SK-N-MC (cell line): ENCODE results near the gene GPC5.

Experiments used
- EZH2 ChIP-seq: fragments of 200-600 bp; sonication (generic); IDR thresholded peaks from one replicate; pipeline ENCODE4 v1.6.1; 2017; ENCODE audit warnings: antibody characterized with exemption
- FOXP2 ChIP-seq: optimal IDR thresholded peaks from 2 replicates; pipeline ENCODE3; 2011; ENCODE audit warnings: mild to moderate bottlenecking, moderate library complexity; ENCODE audit not compliant: insufficient read depth; ENCODE audit errors: extremely low read length, control extremely low read depth
- POLR2AphosphoS5 ChIP-seq: IDR thresholded peaks from 2 replicates; pipeline ENCODE4 v1.6.1; 2012; ENCODE audit warnings: mild to moderate bottlenecking, low read depth, low read length, borderline replicate concordance

DNA sequence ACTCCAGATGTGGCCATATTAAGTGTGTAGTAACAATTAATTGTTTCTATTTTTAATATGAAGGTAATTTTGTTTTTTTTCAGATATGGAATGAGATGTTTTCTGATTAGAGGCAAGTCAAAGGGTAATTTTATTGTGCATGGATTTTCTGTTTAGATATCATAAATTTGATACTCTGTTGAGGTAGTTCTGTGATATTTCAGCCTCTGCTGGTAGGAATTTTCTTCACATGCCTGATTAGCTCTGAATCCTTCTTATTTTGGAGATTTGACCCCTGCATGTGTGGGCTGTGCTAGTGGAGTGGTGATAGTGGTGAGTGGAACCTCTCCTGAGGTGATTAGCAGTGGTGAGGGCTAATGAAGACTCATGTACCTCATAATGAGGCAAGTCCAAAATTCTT lies 301.4 kb downstream of the GPC5 start:
- TF ChIP-seq EZH2 = no peak
- TF ChIP-seq POLR2AphosphoS5 = no peak
- TF ChIP-seq FOXP2 = no peak
